Activated CD4-positive, alpha-beta T cell treated with anti-CD3 and anti-CD28 coated beads, Interleukin-2, amount 10 ng/mL, durations not matched to agents 24 days and 14 days (primary cell): ENCODE measurements around the gene TOX2. TPM values are rescaled to one million over a fixed set of nuclear protein-coding genes. Genes with fewer than 3 reads are reported as not detected.

ENCODE experiments used
- DNase-seq: peaks from one replicate; pipeline ENCODE4 v3.0.0; 2022
- H3K27ac Mint-ChIP-seq: one replicate; pipeline ENCODE4 v1.8.0; 2022; ENCODE audit warnings: mild to moderate bottlenecking, mixed read lengths
- H3K27me3 Mint-ChIP-seq: one replicate; pipeline ENCODE4 v1.8.0; 2022; ENCODE audit warnings: mixed read lengths
- H3K36me3 Mint-ChIP-seq: one replicate; pipeline ENCODE4 v1.8.0; 2022; ENCODE audit warnings: low read depth, mild to moderate bottlenecking, mixed read lengths
- H3K4me1 Mint-ChIP-seq: one replicate; pipeline ENCODE4 v1.8.0; 2021; ENCODE audit warnings: mixed read lengths
- H3K4me3 Mint-ChIP-seq: one replicate; pipeline ENCODE4 v1.8.0; 2022; ENCODE audit warnings: mild to moderate bottlenecking, moderate library complexity, mixed read lengths
- H3K9me3 Mint-ChIP-seq: one replicate; pipeline ENCODE4 v1.8.0; 2021; ENCODE audit warnings: mixed read lengths
- intact Hi-C: fragments of 100-400 bp; cut with micrococcal nuclease; formaldehyde crosslinking; loops from one replicate; pipeline ENCODE4 v1.15.1; 2023
- total RNA-seq: library from RNA; stranded (reverse); gene quantifications from 2 replicates; pipeline ENCODE4 v1.2.3, GENCODE V29; 2022

The TOX2 gene
- total RNA-seq, 1 donor from 2014 or later: 2.6 TPM

GRCh38 chr20:44080646-44081267 lies 166.1 kb downstream of the TOX2 start:
- intact Hi-C loops: loop anchor here (1.0 to 5.0 kb wide), 5 partner anchors 24 to 542 kb away; no protein-coding TSS in a partner anchor
- Mint-ChIP-seq H3K9me3 (no peaks in the 10 kb centered on the region), H3K27me3 (peaks cover 2% of the 10 kb centered on the region), H3K4me1 (peaks cover 21% of the 10 kb centered on the region), H3K4me3 (no peak overlapping the region), H3K27ac (peak overlapping the region; percentile 13), H3K36me3 (no peaks in the 10 kb centered on the region)
- peak; percentile 92 for DNase-seq

DNA sequence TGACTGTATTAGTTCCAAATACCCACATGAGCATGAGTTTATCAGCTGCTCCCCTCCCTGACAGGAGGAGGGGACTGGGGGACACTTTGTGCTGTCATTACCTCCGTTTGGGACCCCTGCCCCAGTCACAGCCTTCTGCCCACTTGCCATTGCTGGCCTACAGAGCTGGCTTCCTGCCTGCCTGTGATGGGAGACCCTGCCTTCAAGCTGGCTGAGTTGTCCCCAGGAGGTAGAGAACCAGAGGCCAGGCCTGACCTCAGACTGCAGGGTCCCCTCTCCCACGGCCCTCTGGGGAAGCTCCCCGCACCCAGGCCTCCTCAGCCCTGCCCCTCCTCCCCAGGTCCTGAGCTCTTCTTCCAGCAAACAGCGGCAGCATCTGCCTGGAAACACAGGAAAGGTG lies 166.8 kb downstream of the TOX2 start:
- intact Hi-C loops: loop anchor here (5.0 kb wide), 1 partner anchor 154 kb away; no protein-coding TSS in a partner anchor
- no peaks in the 10 kb centered on the region for H3K36me3 Mint-ChIP-seq

GRCh38 chr20:44081888-44082287 lies 167.2 kb downstream of the TOX2 start:
- peaks cover 21% of the 10 kb centered on the region for H3K4me1 Mint-ChIP-seq
- H3K27ac Mint-ChIP-seq: no peak overlapping the region
- H3K9me3 Mint-ChIP-seq: no peaks in the 10 kb centered on the region
- DNase-seq: no peak
- H3K36me3 Mint-ChIP-seq: no peaks in the 10 kb centered on the region
- no peak overlapping the region for H3K4me3 Mint-ChIP-seq
- intact Hi-C loops: loop anchor here (5.0 kb wide), 1 partner anchor 155 kb away; no protein-coding TSS in a partner anchor
- H3K27me3 Mint-ChIP-seq: peaks cover 2% of the 10 kb centered on the region

More for the DNA sequence above, 166.8 kb downstream of the TOX2 start:
- no peak for DNase-seq
- H3K27me3 Mint-ChIP-seq: peaks cover 2% of the 10 kb centered on the region
- H3K9me3 Mint-ChIP-seq: no peaks in the 10 kb centered on the region
- H3K27ac Mint-ChIP-seq: no peak overlapping the region
- peaks cover 21% of the 10 kb centered on the region for H3K4me1 Mint-ChIP-seq
- no peak overlapping the region for H3K4me3 Mint-ChIP-seq

GRCh38 chr20:44083220-44083933 lies 168.7 kb downstream of the TOX2 start:
- Mint-ChIP-seq H3K4me3 (no peak overlapping the region), H3K9me3 (no peaks in the 10 kb centered on the region), H3K27ac (no peak overlapping the region), H3K27me3 (peaks cover 4% of the 10 kb centered on the region), H3K4me1 (peaks cover 19% of the 10 kb centered on the region), H3K36me3 (no peaks in the 10 kb centered on the region)
- intact Hi-C loops: loop anchor here (5.0 kb wide), 1 partner anchor 156 kb away; no protein-coding TSS in a partner anchor
- DNase-seq: no peak

GRCh38 chr20:44084439-44084838 lies 169.8 kb downstream of the TOX2 start:
- no peak for DNase-seq
- H3K27ac Mint-ChIP-seq: no peak overlapping the region

DNA sequence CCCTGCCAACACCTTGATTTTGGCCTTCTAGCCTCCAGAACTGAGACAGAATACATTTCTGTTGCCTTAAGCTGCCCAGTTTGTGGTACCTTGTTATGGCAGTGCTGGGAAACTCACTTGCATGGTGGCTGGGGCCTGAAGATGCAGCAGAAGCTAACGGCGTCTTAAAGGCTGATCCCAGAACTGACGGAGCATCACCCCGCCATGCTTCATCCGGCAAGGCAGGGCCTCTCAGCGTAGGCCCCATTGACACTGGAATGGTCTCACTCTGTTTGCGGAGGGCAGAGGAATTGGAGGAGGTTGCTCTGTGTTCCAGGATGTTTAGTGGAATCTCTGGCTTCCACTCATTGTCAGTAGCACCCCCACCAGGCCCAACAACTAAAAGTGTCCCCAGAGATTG lies 170.2 kb downstream of the TOX2 start:
- H3K4me1 Mint-ChIP-seq: peaks cover 8% of the 10 kb centered on the region
- no peak overlapping the region for H3K4me3 Mint-ChIP-seq
- DNase-seq: no peak
- no peak overlapping the region for H3K27ac Mint-ChIP-seq
- intact Hi-C loops: loop anchor here (5.0 kb wide), 1 partner anchor 158 kb away; no protein-coding TSS in a partner anchor
- no peaks in the 10 kb centered on the region for H3K9me3 Mint-ChIP-seq
- H3K36me3 Mint-ChIP-seq: no peaks in the 10 kb centered on the region
- peaks cover 4% of the 10 kb centered on the region for H3K27me3 Mint-ChIP-seq

More at GRCh38 chr20:44084439-44084838, 169.8 kb downstream of the TOX2 start:
- Mint-ChIP-seq H3K9me3 (no peaks in the 10 kb centered on the region), H3K27me3 (peaks cover 4% of the 10 kb centered on the region), H3K4me1 (peaks cover 12% of the 10 kb centered on the region), H3K4me3 (no peak overlapping the region), H3K36me3 (no peaks in the 10 kb centered on the region)
- intact Hi-C loops: loop anchor here (5.0 kb wide), 1 partner anchor 157 kb away; no protein-coding TSS in a partner anchor

- no peak for DNase-seq
- intact Hi-C loops: no loop called here
- peaks cover under 1% of the 10 kb centered on the region for H3K4me1 Mint-ChIP-seq
- H3K9me3 Mint-ChIP-seq: no peaks in the 10 kb centered on the region
- H3K27me3 Mint-ChIP-seq: peaks cover 4% of the 10 kb centered on the region
- no peak overlapping the region for H3K4me3 Mint-ChIP-seq
- H3K36me3 Mint-ChIP-seq: no peaks in the 10 kb centered on the region
- no peak overlapping the region for H3K27ac Mint-ChIP-seq
These were observed 171.2 kb downstream of the TOX2 start for GRCh38 chr20:44085616-44086434.

DNA sequence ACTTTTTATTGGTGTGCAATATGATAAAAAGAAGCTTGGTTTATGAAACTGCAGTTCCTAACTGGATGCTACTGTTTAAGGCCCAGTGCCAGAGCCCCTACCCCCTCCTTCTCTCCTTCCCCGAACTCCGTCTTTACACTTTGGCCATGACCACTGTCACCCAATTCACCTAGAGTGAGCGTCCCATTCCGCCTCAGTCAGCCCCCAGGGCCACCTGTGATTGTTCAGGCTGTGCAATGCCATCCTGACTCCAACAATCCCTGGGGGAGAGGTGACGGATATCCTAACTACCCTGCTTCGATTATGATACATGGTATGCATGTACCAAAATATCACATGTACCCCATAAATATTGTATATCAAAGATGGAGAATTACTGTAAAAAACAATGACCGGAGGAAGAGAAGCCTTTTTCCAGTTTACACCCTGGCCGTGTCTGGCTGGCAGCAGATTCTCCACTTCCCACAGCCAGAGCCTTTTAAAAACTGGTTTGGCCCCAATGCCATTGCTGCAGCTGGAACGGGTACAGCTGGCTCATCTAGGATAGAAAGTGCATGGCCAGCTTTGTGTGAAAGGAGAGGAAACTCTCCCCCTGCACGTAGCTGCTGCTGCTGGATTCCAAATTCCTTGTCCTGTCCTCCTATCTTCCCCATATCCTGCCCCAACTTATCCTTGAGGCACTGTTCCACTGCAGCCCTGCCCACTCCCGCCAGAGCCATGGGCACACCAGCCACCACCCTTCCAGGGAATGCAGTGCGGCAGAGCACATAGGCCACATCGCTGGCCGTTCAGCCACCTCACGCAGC lies 172.6 kb downstream of the TOX2 start:
- Mint-ChIP-seq H3K9me3 (no peaks in the 10 kb centered on the region), H3K4me1 (peaks cover 3% of the 10 kb centered on the region), H3K27me3 (peaks cover 4% of the 10 kb centered on the region), H3K36me3 (no peaks in the 10 kb centered on the region), H3K4me3 (no peak overlapping the region), H3K27ac (no peak overlapping the region)
- no peak for DNase-seq
- intact Hi-C loops: no loop called here

GRCh38 chr20:44087857-44088120 lies 173.1 kb downstream of the TOX2 start:
- DNase-seq: no peak
- Mint-ChIP-seq H3K4me3 (no peak overlapping the region), H3K4me1 (peaks cover 3% of the 10 kb centered on the region), H3K27ac (no peak overlapping the region), H3K27me3 (peaks cover 5% of the 10 kb centered on the region), H3K9me3 (no peaks in the 10 kb centered on the region), H3K36me3 (no peaks in the 10 kb centered on the region)
- intact Hi-C loops: no loop called here

- Mint-ChIP-seq H3K27me3 (peaks cover 8% of the 10 kb centered on the region), H3K4me1 (peaks cover 5% of the 10 kb centered on the region), H3K4me3 (no peak overlapping the region), H3K9me3 (no peaks in the 10 kb centered on the region), H3K36me3 (no peaks in the 10 kb centered on the region), H3K27ac (no peak overlapping the region)
- DNase-seq: peak; percentile 64
- intact Hi-C loops: no loop called here
These were observed 175.5 kb downstream of the TOX2 start for GRCh38 chr20:44089987-44090674.

- Mint-ChIP-seq H3K36me3 (no peaks in the 10 kb centered on the region), H3K4me1 (peaks cover 5% of the 10 kb centered on the region), H3K27ac (no peak overlapping the region), H3K27me3 (peaks cover 8% of the 10 kb centered on the region), H3K9me3 (no peaks in the 10 kb centered on the region), H3K4me3 (no peak overlapping the region)
- intact Hi-C loops: no loop called here
- DNase-seq: no peak
These were observed 176.4 kb downstream of the TOX2 start for GRCh38 chr20:44091026-44091425.

DNA sequence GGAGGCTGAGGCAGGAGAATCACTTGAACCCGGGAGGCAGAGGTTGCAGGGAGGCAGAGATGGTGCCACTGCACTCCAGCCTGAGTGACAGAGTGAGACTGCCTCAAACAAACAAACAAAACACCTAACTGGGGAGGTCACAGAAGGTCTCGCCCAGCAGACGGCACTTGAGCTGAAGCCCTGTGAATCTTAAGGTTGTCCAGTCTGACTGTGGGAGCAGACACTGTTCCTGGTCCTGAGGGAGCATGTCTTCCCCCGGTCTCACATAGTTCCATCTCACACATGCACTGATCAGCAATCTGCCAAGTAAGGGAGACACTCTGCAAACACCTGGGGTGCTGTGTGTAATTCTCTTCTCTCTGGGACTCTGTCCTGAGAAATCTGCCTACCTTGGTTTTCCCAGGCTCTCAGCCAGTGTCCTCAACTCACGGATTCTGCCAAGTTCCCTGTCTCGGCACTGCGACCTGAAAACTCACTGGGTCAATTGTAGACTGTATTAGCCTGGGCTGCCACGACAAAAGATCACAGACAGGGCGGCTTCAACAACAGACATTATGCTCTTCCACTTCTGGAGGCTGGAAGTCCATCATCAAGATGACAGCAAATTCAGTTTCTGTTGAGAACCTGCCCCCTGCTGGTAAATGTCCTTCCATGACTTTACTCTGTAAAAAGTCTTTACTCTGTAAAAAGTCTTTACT lies 178.0 kb downstream of the TOX2 start:
- H3K27ac Mint-ChIP-seq: no peak overlapping the region
- DNase-seq: peak; percentile 80
- H3K27me3 Mint-ChIP-seq: peaks cover 6% of the 10 kb centered on the region
- no peaks in the 10 kb centered on the region for H3K9me3 Mint-ChIP-seq
- H3K36me3 Mint-ChIP-seq: no peaks in the 10 kb centered on the region
- intact Hi-C loops: loop anchor here (1.0 kb wide), 1 partner anchor 643 kb away; no protein-coding TSS in a partner anchor
- peaks cover 5% of the 10 kb centered on the region for H3K4me1 Mint-ChIP-seq
- H3K4me3 Mint-ChIP-seq: no peak overlapping the region
